H54 (cell line): ENCODE data around the gene RSRC1.
"Not testable (repeated sequence)": the region's sequence is repeated elsewhere in the genome, so short reads cannot be mapped to it uniquely, and the experiment has no call there.

ENCODE experiments used
- DNase-seq: peaks from one replicate; pipeline ENCODE4 v3.0.0; 2011; ENCODE audit warnings: low spot score, mixed read lengths; ENCODE audit not compliant: insufficient read length
- FAIRE-seq: peaks from 3 replicates; lab custom pipeline; 2011; peaks lifted over from hg19 to GRCh38; lab: Jason Lieb, UNC
- POLR2A ChIP-seq: IDR thresholded peaks from 2 replicates; pipeline ENCODE4 v1.6.1; 2011; ENCODE audit warnings: low read depth, mild to moderate bottlenecking, low read length

RSRC1 gene

DNA sequence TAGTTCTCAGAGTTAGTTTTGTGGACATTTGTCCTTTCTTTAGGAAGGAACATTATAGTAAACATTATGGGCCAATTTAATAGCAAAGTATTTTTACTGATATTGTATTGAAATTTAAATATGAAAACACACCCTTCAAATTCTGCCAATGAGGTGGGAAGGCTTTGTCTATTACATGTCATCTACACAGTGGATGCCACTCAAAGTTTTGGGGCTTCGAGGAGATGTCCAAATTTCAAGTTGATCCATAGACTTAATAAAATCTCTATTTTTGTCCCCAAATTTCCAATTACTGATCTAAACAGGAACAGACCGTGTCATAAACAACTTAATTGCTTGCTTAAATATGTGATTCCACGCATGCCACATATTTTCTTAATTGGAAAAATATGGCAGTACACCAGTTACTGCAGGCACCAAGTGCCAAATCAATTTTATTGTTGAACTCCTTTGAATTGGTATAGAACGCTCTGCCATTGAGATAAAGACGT, 5.4 kb upstream of the RSRC1 start:
- DNase-seq (no peak), FAIRE-seq (no peak)
- no peak for TF ChIP-seq POLR2A

DNA sequence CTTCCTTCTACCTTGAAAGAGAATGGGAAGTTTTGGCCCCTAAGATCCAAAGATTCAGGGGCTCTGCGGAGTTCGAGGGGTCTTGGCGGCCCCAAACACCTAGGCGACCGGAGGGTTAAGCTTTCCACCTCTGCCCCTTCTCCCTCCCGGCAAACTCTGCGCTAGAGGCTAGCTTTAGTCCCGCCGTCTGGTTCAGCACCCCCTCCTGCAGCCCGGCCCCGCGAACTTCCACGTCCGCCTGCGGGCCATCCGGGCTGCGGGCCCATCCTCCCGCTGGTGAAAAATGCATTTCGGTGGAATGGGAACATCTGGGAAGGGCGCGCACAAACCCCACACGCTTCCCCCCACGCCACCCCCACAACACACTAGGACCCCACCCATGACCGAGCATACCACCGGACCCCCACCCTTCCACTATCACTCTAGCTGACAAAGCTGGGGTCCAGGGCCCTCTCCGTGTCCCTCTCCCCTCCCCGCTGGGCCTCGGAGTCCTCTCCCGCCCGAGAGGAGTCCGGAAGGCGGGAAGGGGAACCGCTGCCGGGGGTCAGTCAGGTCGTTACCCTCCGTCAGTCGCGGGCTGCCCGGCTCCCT, 4.7 kb upstream of the RSRC1 start:
- DNase-seq (peak; percentile 62), FAIRE-seq (no peak)
- TF ChIP-seq POLR2A: no peak

DNA sequence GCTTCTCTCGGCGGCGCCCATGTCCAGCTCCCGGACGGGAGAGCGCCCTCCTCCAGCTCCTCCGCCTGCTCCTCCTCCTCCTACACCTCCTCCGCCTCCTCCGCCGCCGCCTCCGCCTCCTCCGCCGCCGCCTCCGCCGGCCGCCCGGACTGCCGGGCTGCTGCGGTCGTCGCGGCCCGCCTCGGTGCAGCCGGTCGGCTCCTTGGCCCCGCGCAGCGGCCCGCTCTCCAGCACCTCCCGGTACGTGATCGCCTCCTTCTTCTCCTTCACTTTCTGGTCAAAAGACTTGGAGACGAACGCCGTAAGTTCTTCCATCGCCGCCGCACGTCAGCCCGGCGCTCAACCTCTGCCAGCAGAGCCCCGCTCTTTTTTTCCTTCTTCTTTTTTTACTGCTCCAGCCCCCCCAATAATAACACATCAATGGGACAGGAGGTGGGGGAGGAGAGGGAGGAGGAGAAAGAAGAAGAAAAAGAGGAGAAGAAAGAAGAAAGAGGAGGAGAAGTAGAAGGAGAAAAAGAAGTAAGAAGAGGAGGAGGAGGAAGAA, 4.1 kb upstream of the RSRC1 start:
- no peak for FAIRE-seq
- TF ChIP-seq POLR2A: peak; percentile 69
- DNase-seq: peak; percentile 15

DNA sequence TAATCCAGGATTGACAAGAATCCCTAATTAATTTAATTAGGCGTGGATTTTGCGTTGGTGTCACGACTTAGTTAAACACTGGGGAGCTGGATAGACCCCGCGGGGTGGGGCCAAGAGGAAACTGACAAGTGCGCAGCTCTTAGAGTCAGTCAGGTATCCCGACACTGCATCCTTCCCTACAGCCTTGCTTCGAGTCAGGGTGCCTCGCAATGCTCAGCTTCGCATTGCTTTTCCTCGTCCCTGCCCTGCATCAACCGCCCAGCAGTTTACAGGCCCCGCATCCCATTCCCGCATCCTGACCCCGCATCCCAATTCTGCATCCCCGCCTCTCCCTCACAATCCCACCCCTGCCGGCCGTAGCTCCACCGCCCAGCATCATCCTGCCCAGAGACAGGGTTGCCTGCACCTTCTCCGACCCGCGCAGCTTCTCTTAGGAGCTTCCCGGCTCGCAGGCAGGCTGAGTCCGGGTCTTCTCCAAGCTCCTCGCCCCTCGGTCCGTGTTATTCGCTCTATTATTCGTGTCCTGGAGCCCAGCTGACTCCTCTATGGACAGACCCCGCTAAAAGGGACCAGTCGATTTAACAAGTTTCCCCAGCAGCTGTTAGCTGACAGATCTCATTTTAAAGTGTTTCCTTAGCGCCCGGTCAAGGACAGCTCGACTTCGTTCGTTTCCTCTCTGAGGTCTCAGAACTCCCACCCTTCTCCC, 3.0 kb upstream of the RSRC1 start:
- TF ChIP-seq POLR2A: no peak
- DNase-seq (no peak), FAIRE-seq (peak; percentile 48)

DNA sequence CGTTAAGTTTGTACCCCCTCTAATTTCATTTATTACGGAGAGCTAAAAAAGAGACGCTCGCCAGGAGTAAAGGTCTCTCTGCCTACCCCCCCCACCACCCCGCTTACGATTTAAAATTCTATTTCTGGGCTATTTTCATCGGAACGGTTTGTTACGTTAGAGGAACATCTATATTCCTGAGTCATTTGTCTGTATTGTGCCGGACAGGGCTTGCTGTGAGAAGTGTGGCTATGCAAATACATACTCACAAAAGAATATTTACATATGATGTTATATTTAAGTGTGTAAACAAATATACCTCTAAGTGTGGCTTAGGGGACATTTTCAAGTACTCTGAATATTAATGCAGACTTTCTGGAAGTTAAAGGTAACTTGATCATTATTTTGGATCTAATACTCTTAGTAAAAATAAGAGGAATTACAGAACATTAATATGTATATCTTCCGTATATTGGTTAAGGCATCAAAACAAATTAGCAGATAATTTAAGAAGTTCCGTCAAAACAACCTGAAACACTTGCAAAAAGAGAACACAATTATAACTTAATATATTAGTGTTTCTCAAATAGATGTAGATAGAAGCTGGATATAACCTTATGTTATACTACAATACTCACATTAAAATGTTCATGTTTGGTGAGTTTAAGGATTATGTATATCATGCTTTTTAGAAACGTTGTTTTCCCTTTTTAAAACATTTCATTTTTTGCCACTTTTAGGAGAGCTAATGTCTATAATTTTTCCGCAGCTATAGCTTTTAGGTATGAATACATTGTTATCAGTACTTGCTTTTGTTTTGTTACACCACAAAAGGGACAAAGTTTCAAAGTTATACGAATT, 2.1 kb upstream of the RSRC1 start:
- TF ChIP-seq POLR2A: no peak
- DNase-seq: no peak
- FAIRE-seq: no peak

DNA sequence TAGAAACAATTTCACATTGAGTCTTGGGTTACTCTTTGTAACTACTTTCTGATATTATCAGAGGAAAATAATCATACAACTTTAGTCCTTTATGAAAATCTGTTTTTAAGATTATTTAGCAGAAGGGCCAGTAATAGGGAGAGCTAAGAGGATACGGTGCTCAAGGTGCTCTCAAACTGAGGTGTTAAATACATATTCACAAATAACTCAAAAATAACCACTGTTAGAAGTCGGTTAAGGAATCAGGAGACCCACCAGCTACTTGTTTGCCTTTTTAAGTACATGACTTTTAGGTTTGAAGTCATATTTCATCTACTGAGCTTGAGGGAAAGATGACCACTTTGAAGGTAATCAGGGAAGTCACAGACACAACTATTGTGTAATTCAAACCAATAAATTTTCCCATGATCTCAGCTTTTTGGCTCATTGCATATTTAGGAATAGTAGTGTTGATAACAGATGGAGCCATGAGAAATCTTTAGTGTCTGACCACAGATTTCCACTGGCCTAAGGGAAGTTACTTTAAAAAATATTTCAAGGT, 1.4 kb upstream of the RSRC1 start:
- no peak for DNase-seq
- no peak for FAIRE-seq
- TF ChIP-seq POLR2A: no peak

DNA sequence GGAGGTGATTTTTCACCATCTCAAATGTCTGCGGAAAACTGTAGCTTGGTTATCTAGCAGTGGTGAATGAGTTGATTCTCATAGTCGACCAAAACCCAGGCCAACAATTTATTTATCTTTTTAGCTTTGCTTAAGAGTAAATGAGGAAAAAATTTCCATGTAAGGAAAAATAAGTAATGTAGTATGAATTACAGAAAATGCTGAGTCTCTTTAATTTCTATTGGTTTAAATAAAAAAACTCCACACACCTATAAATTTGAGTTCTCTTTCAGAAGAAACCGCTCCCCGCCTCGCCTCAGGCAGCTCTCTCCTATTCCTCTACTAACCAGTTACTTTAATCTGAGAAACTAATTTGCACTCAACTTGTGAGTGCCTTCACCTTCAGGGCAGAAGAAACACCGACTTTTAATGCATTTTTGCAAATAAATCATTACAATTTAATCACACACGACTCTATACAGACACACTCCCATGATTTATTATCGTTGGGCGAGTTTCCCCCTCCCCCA, 540 bp upstream of the RSRC1 start:
- no peak for TF ChIP-seq POLR2A
- FAIRE-seq (no peak), DNase-seq (no peak)

DNA sequence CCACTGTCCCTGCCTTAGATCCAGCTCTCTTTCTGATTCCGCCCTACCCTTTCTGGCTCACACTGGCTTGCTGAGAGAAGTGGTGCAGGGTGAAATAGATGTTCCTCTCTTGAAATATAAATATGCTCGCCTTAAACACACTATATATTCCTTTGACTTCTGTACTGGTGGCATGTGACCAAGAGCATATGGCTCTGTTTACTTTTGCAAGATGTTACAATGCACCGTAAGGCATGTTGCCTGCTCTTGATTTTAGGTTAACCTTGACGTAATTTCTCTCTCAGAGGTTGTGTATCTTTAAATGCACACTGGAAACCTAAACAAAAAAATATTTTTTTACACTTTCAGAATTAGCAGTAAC, 749 bp downstream of the RSRC1 start:
- no peak for TF ChIP-seq POLR2A
- DNase-seq (no peak), FAIRE-seq (no peak)

DNA sequence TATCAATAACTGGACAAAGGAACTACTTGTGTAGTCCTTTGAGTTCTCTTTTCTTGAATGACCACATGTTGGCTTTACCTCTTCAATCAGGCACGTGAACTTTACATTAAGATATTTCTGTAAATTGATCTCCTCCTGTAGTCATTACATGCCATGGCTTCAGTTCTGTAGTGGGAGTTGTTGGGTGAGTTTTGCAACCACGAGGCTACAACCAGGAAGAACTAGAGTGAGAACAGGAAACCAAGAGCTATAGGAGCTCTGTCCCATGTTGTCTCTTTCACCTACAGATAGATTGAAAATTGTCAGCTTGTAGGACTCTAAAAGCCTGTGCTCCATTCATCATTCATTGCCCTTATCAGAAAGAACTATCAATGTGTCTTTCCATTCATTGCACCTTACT, 2.0 kb downstream of the RSRC1 start:
- no peak for TF ChIP-seq POLR2A
- DNase-seq (no peak), FAIRE-seq (peak; percentile 20)

DNA sequence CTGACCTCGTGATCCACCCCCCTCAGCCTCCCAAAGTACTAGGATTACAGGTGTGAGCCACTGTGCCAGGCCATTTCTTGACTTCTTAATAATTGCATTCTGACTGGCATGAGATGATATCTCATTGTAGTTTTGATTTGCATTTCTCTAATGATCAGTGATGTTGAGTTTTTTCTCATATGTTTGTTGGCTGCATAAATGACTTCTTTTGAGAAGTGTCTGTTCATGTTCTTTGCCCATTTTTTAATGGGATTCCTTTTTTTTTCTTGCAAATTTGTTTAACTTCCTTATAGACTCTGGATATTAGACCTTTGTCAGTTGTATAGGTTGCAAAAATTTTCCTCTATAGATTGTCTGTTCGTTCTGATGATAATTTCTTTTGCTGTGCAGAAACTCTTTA, 3.7 kb downstream of the RSRC1 start:
- not testable (repeated sequence) for DNase-seq, FAIRE-seq

DNA sequence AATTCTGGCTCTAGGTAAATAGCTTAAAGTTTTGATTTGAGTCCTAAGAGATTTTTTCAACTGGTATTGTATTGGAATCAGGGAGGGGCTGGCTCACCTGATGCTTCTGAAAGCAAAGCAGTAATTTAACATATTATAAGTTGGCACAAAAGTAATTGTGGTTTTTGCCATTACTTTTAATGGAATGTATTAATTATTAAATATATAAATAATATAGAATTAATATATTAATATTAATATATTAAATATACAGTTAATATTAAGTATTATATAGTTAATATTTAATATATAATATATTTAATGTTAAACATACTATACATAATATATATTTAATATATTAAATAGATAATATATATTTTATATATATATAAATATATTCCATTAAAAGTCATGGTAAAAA, 10.4 kb downstream of the RSRC1 start:
- TF ChIP-seq POLR2A: no peak
- FAIRE-seq: no peak
- DNase-seq: no peak

DNA sequence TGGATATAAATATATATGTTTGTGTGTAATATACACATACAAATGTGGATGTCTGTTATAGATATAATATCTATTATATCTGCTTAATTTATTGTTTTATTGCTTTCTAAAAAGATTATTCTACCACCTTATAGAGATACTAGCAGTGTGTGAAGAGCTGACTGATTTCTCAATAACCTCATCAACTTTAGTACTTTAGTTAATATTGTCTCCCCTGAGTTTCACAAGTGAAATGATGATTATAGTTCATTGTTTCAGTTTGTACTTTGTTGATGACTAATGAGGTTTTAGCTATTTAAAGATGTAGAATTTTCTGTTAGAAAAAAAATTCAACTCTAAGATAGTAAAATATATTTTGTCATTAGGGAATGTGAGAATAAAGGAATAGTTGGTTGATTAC, 11.4 kb downstream of the RSRC1 start:
- no peak for DNase-seq
- no peak for TF ChIP-seq POLR2A
- FAIRE-seq: no peak

DNA sequence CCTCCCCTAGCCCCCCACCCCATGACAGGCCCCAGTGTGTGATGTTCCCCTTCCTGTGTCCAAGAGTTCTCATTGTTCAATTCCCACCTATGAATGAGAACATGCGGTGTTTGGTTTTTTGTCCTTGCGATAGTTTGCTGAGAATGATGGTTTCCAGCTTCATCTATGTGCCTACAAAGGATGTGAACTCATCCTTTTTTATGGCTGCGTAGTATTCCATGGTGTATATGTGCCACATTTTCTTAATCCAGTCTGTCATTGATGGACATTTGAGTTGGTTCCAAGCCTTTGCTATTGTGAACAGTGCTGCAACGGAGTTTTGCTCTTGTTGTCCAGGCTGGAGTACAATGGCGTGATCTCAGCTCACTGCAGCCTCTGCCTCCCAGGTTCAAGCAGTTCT, 12.8 kb downstream of the RSRC1 start:
- DNase-seq, FAIRE-seq: not testable (repeated sequence)
